ENCODE results near the gene KCNH8.

DNA sequence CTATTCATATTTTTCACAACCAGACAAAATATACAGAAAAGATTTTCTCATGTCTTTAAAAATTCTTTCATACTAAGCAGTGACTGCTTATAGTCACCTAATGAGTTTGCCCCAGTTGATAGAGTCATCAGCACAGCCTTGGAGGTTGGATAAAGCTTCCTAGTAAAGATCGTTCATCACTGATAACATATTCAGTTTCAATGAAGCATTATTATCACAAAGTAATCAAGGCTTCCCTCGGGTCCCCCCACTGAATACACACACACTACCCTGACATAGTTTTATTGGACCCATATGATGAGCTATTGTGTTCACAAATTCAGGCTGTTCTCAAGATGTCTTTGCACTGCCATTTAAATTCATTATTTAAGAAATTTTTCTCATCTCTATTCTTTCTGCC lies 297.8 kb downstream of the KCNH8 start:
- TF ChIP-seq, protein P1, sequence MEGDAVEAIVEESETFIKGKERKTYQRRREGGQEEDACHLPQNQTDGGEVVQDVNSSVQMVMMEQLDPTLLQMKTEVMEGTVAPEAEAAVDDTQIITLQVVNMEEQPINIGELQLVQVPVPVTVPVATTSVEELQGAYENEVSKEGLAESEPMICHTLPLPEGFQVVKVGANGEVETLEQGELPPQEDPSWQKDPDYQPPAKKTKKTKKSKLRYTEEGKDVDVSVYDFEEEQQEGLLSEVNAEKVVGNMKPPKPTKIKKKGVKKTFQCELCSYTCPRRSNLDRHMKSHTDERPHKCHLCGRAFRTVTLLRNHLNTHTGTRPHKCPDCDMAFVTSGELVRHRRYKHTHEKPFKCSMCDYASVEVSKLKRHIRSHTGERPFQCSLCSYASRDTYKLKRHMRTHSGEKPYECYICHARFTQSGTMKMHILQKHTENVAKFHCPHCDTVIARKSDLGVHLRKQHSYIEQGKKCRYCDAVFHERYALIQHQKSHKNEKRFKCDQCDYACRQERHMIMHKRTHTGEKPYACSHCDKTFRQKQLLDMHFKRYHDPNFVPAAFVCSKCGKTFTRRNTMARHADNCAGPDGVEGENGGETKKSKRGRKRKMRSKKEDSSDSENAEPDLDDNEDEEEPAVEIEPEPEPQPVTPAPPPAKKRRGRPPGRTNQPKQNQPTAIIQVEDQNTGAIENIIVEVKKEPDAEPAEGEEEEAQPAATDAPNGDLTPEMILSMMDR (IDR thresholded peaks at IDR 0.05; ENCODE audit: low read depth, low read length): no peak
- TF ChIP-seq EZH2phosphoT487 (IDR thresholded peaks at IDR 0.05; ENCODE audit: low read depth): no peak

Data from OCI-LY3 (cell line).